A549 (cell line): ENCODE data around the gene ASNSD1. TPM values are rescaled to one million over a fixed set of nuclear protein-coding genes. Genes with fewer than 3 reads are reported as not detected.

ENCODE experiments used
- ATAC-seq, 2 experiments: fragments of 200-7000 bp in 1 of 2; fragments of >200 bp in 1 of 2; cut with Nextera tagmentation in 1 of 2; cut with Tn5 transposase in 1 of 2; 3 replicates each; pipeline versions ENCODE4 v1.8.0 to v1.9.1; 2018 to 2020; ENCODE audit warnings: mild to moderate bottlenecking in 1 of 2, moderate library complexity in 1 of 2
- CTCF ChIA-PET: fragments of 300-600 bp; sonication (Branson Sonifier 250); formaldehyde crosslinking; extraction: SDS; loops from one replicate; lab custom pipeline; 2021; ENCODE audit warnings: antibody characterized with exemption, inconsistent platforms; lab: Yijun Ruan, JAX
- POLR2A ChIA-PET: fragments of 350-600 bp; formaldehyde crosslinking; extraction: SDS; loops from one replicate; lab custom pipeline; 2021; ENCODE audit warnings: antibody characterized with exemption, inconsistent platforms; lab: Yijun Ruan, JAX
- DNase-seq, 2 experiments: peaks; one replicate each; pipeline versions ENCODE4 v3.0.0 to v3.0.0-alpha.2; 2011 to 2016; ENCODE audit warnings: low read depth in 1 of 2, low spot score in 1 of 2
- FAIRE-seq: peaks from 2 replicates; lab custom pipeline; 2011; peaks lifted over from hg19 to GRCh38; lab: Jason Lieb, UNC
- H3K27ac ChIP-seq, 2 experiments: fragments of >200 bp; sonication (Bioruptor Twin); formaldehyde crosslinking; 3 replicates each; pipeline ENCODE4 v1.5.1; 2016 to 2017
- H3K4me1 ChIP-seq: fragments of >200 bp; sonication (Bioruptor Twin); formaldehyde crosslinking; 3 replicates; pipeline ENCODE4 v1.6.1; 2016
- H3K4me2 ChIP-seq: fragments of >200 bp; sonication (Bioruptor Twin); formaldehyde crosslinking; 3 replicates; pipeline ENCODE4 v1.6.1; 2016
- H3K4me3 ChIP-seq: fragments of >200 bp; sonication (Bioruptor Twin); formaldehyde crosslinking; 3 replicates; pipeline ENCODE4 v1.5.1; 2016
- H3K9me3 ChIP-seq: fragments of >200 bp; sonication (Bioruptor Twin); formaldehyde crosslinking; 3 replicates; pipeline ENCODE4 v1.6.1; 2016
- CEBPB ChIP-seq, 2 experiments: fragments of >200 bp in 1 of 2; sonication (Bioruptor Twin) in 1 of 2; formaldehyde crosslinking in 1 of 2; IDR thresholded peaks; 2 replicates each; pipeline ENCODE4 v1.6.1; 2012 to 2016
- E2F6 ChIP-seq: IDR thresholded peaks from 2 replicates; pipeline ENCODE4 v1.6.1; 2012; ENCODE audit warnings: low read depth, borderline replicate concordance
- EHMT2 ChIP-seq: fragments of 200-600 bp; sonication (generic); IDR thresholded peaks from 2 replicates; pipeline ENCODE4 v1.6.1; 2016; ENCODE audit warnings: antibody characterized with exemption, low read depth, mild to moderate bottlenecking, moderate library complexity
- FOSB ChIP-seq: fragments of 250-450 bp; sonication (Bioruptor Pico); IDR thresholded peaks from 2 replicates; pipeline ENCODE4 v1.5.0; 2020; ENCODE audit warnings: mild to moderate bottlenecking, moderate library complexity
- FOSL2 ChIP-seq, 2 experiments: fragments of 450-650 bp in 1 of 2; fragments of >200 bp in 1 of 2; sonication (Bioruptor Twin) in 1 of 2; formaldehyde crosslinking; IDR thresholded peaks; 2 replicates each; pipeline versions ENCODE4 v1.5.0 to v1.6.1; 2016 to 2020; ENCODE audit warnings: mild to moderate bottlenecking in 1 of 2, moderate library complexity in 1 of 2
- HDAC2 ChIP-seq: fragments of 200-600 bp; sonication (generic); IDR thresholded peaks from 2 replicates; pipeline ENCODE4 v1.6.1; 2016
- HES2 ChIP-seq: fragments of >200 bp; sonication (Bioruptor Twin); formaldehyde crosslinking; IDR thresholded peaks from 2 replicates; pipeline ENCODE4 v1.6.1; 2016
- HEYL ChIP-seq: fragments of 250-450 bp; sonication (Bioruptor Pico); IDR thresholded peaks from 2 replicates; pipeline ENCODE4 v1.8.0; 2021; ENCODE audit warnings: mild to moderate bottlenecking, moderate library complexity
- HOXB5 ChIP-seq: fragments of 250-450 bp; sonication (Bioruptor Pico); IDR thresholded peaks from 2 replicates; pipeline ENCODE4 v1.5.0; 2020; ENCODE audit warnings: mild to moderate bottlenecking, moderate library complexity
- JUN ChIP-seq, 2 experiments: fragments of >200 bp; sonication (Bioruptor Twin); formaldehyde crosslinking; IDR thresholded peaks; 2 replicates in 1 of 2; 3 replicates in 1 of 2; pipeline ENCODE4 v1.6.1; 2016 to 2017
- KDM5A ChIP-seq: fragments of 200-600 bp; sonication (generic); IDR thresholded peaks from 2 replicates; pipeline ENCODE4 v1.6.1; 2016; ENCODE audit warnings: antibody characterized with exemption, mild to moderate bottlenecking
- MYC ChIP-seq: IDR thresholded peaks from 2 replicates; pipeline ENCODE4 v1.6.1; 2012; ENCODE audit warnings: mild to moderate bottlenecking, inconsistent platforms, low read length, improper control_type of control experiment, borderline replicate concordance
- NFE2L2 ChIP-seq: fragments of 150-350 bp; conservative IDR thresholded peaks from 2 replicates; pipeline ENCODE4 v1.6.1; 2014; ENCODE audit warnings: low read length
- NPAS2 ChIP-seq: fragments of 250-450 bp; sonication (Bioruptor Pico); IDR thresholded peaks from 2 replicates; pipeline ENCODE4 v1.8.0; 2022; ENCODE audit warnings: mild to moderate bottlenecking, moderate library complexity, borderline replicate concordance
- PHF8 ChIP-seq: fragments of 200-600 bp; sonication (generic); IDR thresholded peaks from 2 replicates; pipeline ENCODE4 v1.6.1; 2016; ENCODE audit warnings: low read depth, mild to moderate bottlenecking, antibody characterized with exemption, moderate library complexity, borderline replicate concordance
- POLR2AphosphoS2 ChIP-seq: conservative IDR thresholded peaks from 2 replicates; pipeline ENCODE4 v1.6.1; 2012; ENCODE audit warnings: low read length, improper control_type of control experiment, inconsistent platforms
- RAD21 ChIP-seq, 2 experiments: fragments of >200 bp in 1 of 2; sonication (Bioruptor Twin) in 1 of 2; formaldehyde crosslinking in 1 of 2; IDR thresholded peaks in 1 of 2; conservative IDR thresholded peaks in 1 of 2; 2 replicates in 1 of 2; 3 replicates in 1 of 2; pipeline ENCODE4 v1.6.1; 2012 to 2018; ENCODE audit warnings: inconsistent platforms in 1 of 2
- RARB ChIP-seq: fragments of 250-450 bp; sonication (Bioruptor Pico); IDR thresholded peaks from 2 replicates; pipeline ENCODE4 v1.8.0; 2021; ENCODE audit warnings: mild to moderate bottlenecking, moderate library complexity
- RCOR1 ChIP-seq: fragments of 150-350 bp; IDR thresholded peaks from 2 replicates; pipeline ENCODE4 v1.6.1; 2014; ENCODE audit warnings: antibody characterized with exemption, low read length, low read depth
- SMC3 ChIP-seq: fragments of >200 bp; sonication (Bioruptor Twin); formaldehyde crosslinking; IDR thresholded peaks from 3 replicates; pipeline ENCODE4 v1.6.1; 2018; ENCODE audit warnings: inconsistent platforms
- SREBF2 ChIP-seq: fragments of 450-650 bp; IDR thresholded peaks from 2 replicates; pipeline ENCODE4 v1.6.1; 2014; ENCODE audit warnings: mild to moderate bottlenecking, moderate library complexity
- TFCP2L1 ChIP-seq: fragments of 250-450 bp; sonication (Bioruptor Pico); IDR thresholded peaks from 2 replicates; pipeline ENCODE4 v1.5.0; 2021; ENCODE audit warnings: mild to moderate bottlenecking
- TP53 ChIP-seq: fragments of 250-450 bp; sonication (Bioruptor Pico); IDR thresholded peaks from 2 replicates; pipeline ENCODE4 v1.5.0; 2021; ENCODE audit warnings: mild to moderate bottlenecking, moderate library complexity
- ZNF302 ChIP-seq: fragments of 250-450 bp; sonication (Bioruptor Pico); IDR thresholded peaks from 2 replicates; pipeline ENCODE4 v1.9.0; 2021; ENCODE audit warnings: inconsistent platforms, mild to moderate bottlenecking, moderate library complexity
- WGBS: methylation state at CpG from one replicate; pipeline ENCODE4 v1.1.6; 2017; ENCODE audit errors: missing lambda C conversion rate; 5-methylcytosine and 5-hydroxymethylcytosine counted together
- polyA plus RNA-seq, 4 experiments: library from polyadenylated mRNA; depleted of rRNA in 3 of 4; stranded (reverse); fragments of >200 nt; fragmentation: RNase III in 1 of 4; extraction: RNeasy Plus Mini Kit Qiagen cat#74134 plus additional on column Dnase treatment in 1 of 4; gene quantifications; 2 replicates in 3 of 4; 3 replicates in 1 of 4; pipeline ENCODE4 v1.2.3, GENCODE V29; 2011 to 2017
- TF ChIP-seq, protein P1 (sequence below): fragments of >200 bp; sonication (Bioruptor Twin); formaldehyde crosslinking; IDR thresholded peaks from 3 replicates; pipeline ENCODE4 v1.6.1; 2016
- TF ChIP-seq, protein P2 (sequence below): fragments of 450-650 bp; IDR thresholded peaks from 2 replicates; pipeline ENCODE4 v1.6.1; 2014; ENCODE audit warnings: antibody characterized with exemption

ASNSD1 gene
- polyA plus RNA-seq, 2 of the 4 experiments (the other 2 are of a cell fraction) = 45.9 to 69.0 TPM

DNA sequence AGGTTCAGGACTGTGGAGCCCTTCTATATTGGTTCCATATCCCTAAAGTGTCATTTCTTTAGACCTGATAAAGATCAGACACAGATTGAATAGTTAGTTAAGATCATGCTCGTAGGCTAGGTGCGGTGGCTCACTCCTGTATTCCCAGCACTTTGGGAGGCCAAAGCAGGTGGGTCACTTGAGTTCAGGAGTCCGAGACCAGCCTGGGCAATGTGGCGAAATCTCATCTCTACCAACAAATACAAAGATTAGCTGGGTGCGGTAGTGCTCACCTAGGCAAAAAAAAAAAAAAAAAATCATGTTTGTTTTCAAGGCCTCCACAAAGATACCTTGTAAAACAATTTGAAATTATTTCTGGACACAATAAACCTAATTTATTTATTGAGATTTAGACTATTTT, 8.7 kb downstream of the ASNSD1 start:
- FAIRE-seq = no peak
- no peak for ATAC-seq
- POLR2A ChIA-PET = no interaction called here

GRCh38 chr2:189673661-189674373, 12.6 kb downstream of the ASNSD1 start:
- FAIRE-seq (no peak), DNase-seq (no peak), ATAC-seq (peak; percentile 1 to 23; a peak in 4 of 6 replicates)
- Histone ChIP-seq H3K27ac (peak overlapping the region; percentile 82 to 92), H3K4me2 (peak overlapping the region; percentile 79), H3K9me3 (peaks cover 10% of the 10 kb centered on the region), H3K4me1 (peaks cover 12% of the 10 kb centered on the region), H3K4me3 (peak overlapping the region; percentile 53)
- 43% methylated on average over 12 of the region's 12 CpGs for WGBS
- TF ChIP-seq SMC3 = no peak
- TF ChIP-seq RCOR1 = no peak
- no peak for TF ChIP-seq JUN (IDR thresholded peaks at IDR 0.05)
- no peak for TF ChIP-seq RARB (CRISPR knock-in tag)
- TF ChIP-seq, protein P1, sequence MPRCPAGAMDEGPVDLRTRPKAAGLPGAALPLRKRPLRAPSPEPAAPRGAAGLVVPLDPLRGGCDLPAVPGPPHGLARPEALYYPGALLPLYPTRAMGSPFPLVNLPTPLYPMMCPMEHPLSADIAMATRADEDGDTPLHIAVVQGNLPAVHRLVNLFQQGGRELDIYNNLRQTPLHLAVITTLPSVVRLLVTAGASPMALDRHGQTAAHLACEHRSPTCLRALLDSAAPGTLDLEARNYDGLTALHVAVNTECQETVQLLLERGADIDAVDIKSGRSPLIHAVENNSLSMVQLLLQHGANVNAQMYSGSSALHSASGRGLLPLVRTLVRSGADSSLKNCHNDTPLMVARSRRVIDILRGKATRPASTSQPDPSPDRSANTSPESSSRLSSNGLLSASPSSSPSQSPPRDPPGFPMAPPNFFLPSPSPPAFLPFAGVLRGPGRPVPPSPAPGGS = no peak
- TF ChIP-seq HDAC2 = no peak
- TF ChIP-seq KDM5A = no peak
- TF ChIP-seq HEYL (CRISPR knock-in tag) = no peak
- no peak for TF ChIP-seq TFCP2L1 (CRISPR knock-in tag)
- no peak for TF ChIP-seq POLR2AphosphoS2
- no peak for TF ChIP-seq CEBPB (IDR thresholded peaks at IDR 0.05)
- TF ChIP-seq NPAS2 (CRISPR knock-in tag) = no peak
- TF ChIP-seq FOSL2 (IDR thresholded peaks at IDR 0.05) = no peak
- no peak for TF ChIP-seq FOSL2 (CRISPR knock-in tag; IDR thresholded peaks at IDR 0.05)
- TF ChIP-seq SREBF2 = no peak
- TF ChIP-seq HOXB5 (CRISPR knock-in tag) = no peak
- no peak for TF ChIP-seq MYC
- ChIA-PET POLR2A (interaction anchor here (1.1 kb wide), 2 partner anchors 10 to 93 kb away, joined by 3 to 4 read pairs; partner anchors contain the start of gene SLC40A1), CTCF (interaction anchor here (0.8 to 5.8 kb wide), 13 partner anchors 9 to 126 kb away, joined by 3 to 72 read pairs (median 6); partner anchors contain the start of genes ASNSD1, OSGEPL1 and SLC40A1)

More for the DNA sequence above, 8.7 kb downstream of the ASNSD1 start:
- Histone ChIP-seq H3K4me2 (no peak overlapping the region), H3K27ac (no peak overlapping the region), H3K9me3 (no peaks in the 10 kb centered on the region), H3K4me1 (peaks cover 5% of the 10 kb centered on the region; the same call in 1 of the 3 replicates), H3K4me3 (no peak overlapping the region)
- DNase-seq = no peak
- TF ChIP-seq PHF8 (no peak), RAD21 (conservative IDR thresholded peaks at IDR 0.05 in 1 of 2, IDR thresholded peaks at IDR 0.05 in 1 of 2) (no peak), ZNF302 (CRISPR knock-in tag) (no peak), FOSB (CRISPR knock-in tag) (no peak), HES2 (no peak), FOSL2 (IDR thresholded peaks at IDR 0.05) (no peak), FOSL2 (CRISPR knock-in tag; IDR thresholded peaks at IDR 0.05) (no peak), CEBPB (IDR thresholded peaks at IDR 0.05) (no peak), E2F6 (no peak), HOXB5 (CRISPR knock-in tag) (no peak), NPAS2 (CRISPR knock-in tag) (no peak), NFE2L2 (no peak), TP53 (CRISPR knock-in tag) (no peak), MYC (no peak), RCOR1 (no peak), RARB (CRISPR knock-in tag) (no peak), EHMT2 (no peak)
- TF ChIP-seq, protein P2, sequence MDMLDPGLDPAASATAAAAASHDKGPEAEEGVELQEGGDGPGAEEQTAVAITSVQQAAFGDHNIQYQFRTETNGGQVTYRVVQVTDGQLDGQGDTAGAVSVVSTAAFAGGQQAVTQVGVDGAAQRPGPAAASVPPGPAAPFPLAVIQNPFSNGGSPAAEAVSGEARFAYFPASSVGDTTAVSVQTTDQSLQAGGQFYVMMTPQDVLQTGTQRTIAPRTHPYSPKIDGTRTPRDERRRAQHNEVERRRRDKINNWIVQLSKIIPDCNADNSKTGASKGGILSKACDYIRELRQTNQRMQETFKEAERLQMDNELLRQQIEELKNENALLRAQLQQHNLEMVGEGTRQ = no peak
- TF ChIP-seq, protein P1 = no peak
- WGBS = 89% methylated on average over 5 of the region's 5 CpGs
- CTCF ChIA-PET = interaction anchor here (0.6 to 5.8 kb wide), 3 partner anchors 10 to 27 kb away, joined by 3 to 72 read pairs (median 9); partner anchors contain the start of gene ASNSD1
